Neuron (in vitro differentiated cells): Measurements from ENCODE around the gene MORF4L1.

Experiments used
- H2AFZ ChIP-seq: one replicate; pipeline ENCODE4 v1.6.1; 2013; ENCODE audit warnings: low read depth, mild to moderate bottlenecking, inconsistent platforms, low read length, moderate library complexity
- H3K27me3 ChIP-seq: one replicate; pipeline ENCODE4 v1.6.1; 2013; ENCODE audit warnings: low read length; ENCODE audit not compliant: insufficient read depth
- H3K36me3 ChIP-seq: one replicate; pipeline ENCODE4 v1.6.1; 2013; ENCODE audit warnings: low read length; ENCODE audit not compliant: insufficient read depth
- H3K4me1 ChIP-seq: one replicate; pipeline ENCODE4 v1.6.1; 2013; ENCODE audit warnings: low read length; ENCODE audit not compliant: insufficient read depth
- H3K4me3 ChIP-seq: 2 replicates; pipeline ENCODE4 v1.5.1; 2013; ENCODE audit warnings: mild to moderate bottlenecking, low read length, moderate library complexity
- H3K9me3 ChIP-seq: one replicate; pipeline ENCODE4 v1.6.1; 2013; ENCODE audit warnings: low read length

MORF4L1 gene

GRCh38 chr15:78942741-78943140 is 70.1 kb downstream of the MORF4L1 start:
- H2AFZ ChIP-seq = no peak overlapping the region
- H3K27me3 ChIP-seq = peaks cover 25% of the 10 kb centered on the region
- H3K9me3 ChIP-seq = no peaks in the 10 kb centered on the region

GRCh38 chr15:78943692-78944091 is 71.0 kb downstream of the MORF4L1 start:
- no peaks in the 10 kb centered on the region for H3K36me3 ChIP-seq
- no peaks in the 10 kb centered on the region for H3K9me3 ChIP-seq
- no peak overlapping the region for H3K4me3 ChIP-seq
- peaks cover 27% of the 10 kb centered on the region for H3K27me3 ChIP-seq
- H3K4me1 ChIP-seq = peaks cover 6% of the 10 kb centered on the region
- H2AFZ ChIP-seq = no peak overlapping the region

More at GRCh38 chr15:78942741-78943140, 70.1 kb downstream of the MORF4L1 start:
- Histone ChIP-seq H3K36me3 (no peaks in the 10 kb centered on the region), H3K4me1 (peaks cover 6% of the 10 kb centered on the region), H3K4me3 (no peak overlapping the region)

GRCh38 chr15:78944202-78944625 is 71.5 kb downstream of the MORF4L1 start:
- H3K4me1 ChIP-seq = peaks cover 6% of the 10 kb centered on the region
- H3K27me3 ChIP-seq = peaks cover 27% of the 10 kb centered on the region

GRCh38 chr15:78944669-78945407 is 72.1 kb downstream of the MORF4L1 start, which contains the start of gene CTSH:
Gene CTSH, minus strand, starts transcription at chr15:78945046. Its CDS starts 65 bp downstream, at chr15:78944981.
- peaks cover 6% of the 10 kb centered on the region for H3K4me1 ChIP-seq
- peak within 1 kb of the TSS; percentile 49 for H3K4me3 ChIP-seq
- H3K27me3 ChIP-seq = peaks cover 27% of the 10 kb centered on the region
- H2AFZ ChIP-seq = peak within 1 kb of the TSS; percentile 93
- H3K9me3 ChIP-seq = no peaks in the 10 kb centered on the region
- no peaks in the 10 kb centered on the region for H3K36me3 ChIP-seq

More at GRCh38 chr15:78944202-78944625, 71.5 kb downstream of the MORF4L1 start:
- no peaks in the 10 kb centered on the region for H3K9me3 ChIP-seq
- H3K4me3 ChIP-seq = peak overlapping the region; percentile 49
- H2AFZ ChIP-seq = peak overlapping the region; percentile 93
- H3K36me3 ChIP-seq = no peaks in the 10 kb centered on the region

GRCh38 chr15:78946493-78946892 is 73.8 kb downstream of the MORF4L1 start:
- no peaks in the 10 kb centered on the region for H3K36me3 ChIP-seq
- peaks cover 6% of the 10 kb centered on the region for H3K4me1 ChIP-seq
- peaks cover 27% of the 10 kb centered on the region for H3K27me3 ChIP-seq
- H2AFZ ChIP-seq = no peak overlapping the region
- no peak overlapping the region for H3K4me3 ChIP-seq
- H3K9me3 ChIP-seq = no peaks in the 10 kb centered on the region

GRCh38 chr15:78947506-78947905 is 74.8 kb downstream of the MORF4L1 start:
- Histone ChIP-seq H3K4me1 (peaks cover 6% of the 10 kb centered on the region), H3K36me3 (no peaks in the 10 kb centered on the region), H2AFZ (no peak overlapping the region), H3K27me3 (peaks cover 27% of the 10 kb centered on the region), H3K4me3 (no peak overlapping the region), H3K9me3 (no peaks in the 10 kb centered on the region)
